ENCODE results near the gene PHF12.
"Not testable (repeated sequence)": the region's sequence is repeated elsewhere in the genome, so short reads cannot be mapped to it uniquely, and the experiment has no call there.

Gene PHF12

DNA sequence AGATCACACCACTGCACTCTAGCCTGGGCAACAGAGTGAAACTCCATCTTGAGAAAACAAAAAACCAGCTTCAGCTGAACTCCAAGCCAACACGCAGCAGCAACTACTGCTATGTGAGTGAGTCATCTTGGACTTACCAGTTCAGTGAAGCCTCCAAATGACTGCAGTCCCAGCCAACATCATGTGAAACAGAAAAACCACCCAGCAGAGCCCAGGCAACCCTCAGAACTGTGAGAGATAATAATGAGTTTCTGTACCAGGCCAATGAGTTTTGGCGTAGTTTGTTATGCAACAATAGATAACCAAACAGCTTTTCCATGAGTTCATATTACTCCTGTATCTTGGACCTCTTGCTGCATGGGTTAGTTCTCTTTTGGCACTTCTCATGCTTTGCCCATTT, 23.3 kb downstream of the PHF12 start:
- no peak for DNase-seq

DNA sequence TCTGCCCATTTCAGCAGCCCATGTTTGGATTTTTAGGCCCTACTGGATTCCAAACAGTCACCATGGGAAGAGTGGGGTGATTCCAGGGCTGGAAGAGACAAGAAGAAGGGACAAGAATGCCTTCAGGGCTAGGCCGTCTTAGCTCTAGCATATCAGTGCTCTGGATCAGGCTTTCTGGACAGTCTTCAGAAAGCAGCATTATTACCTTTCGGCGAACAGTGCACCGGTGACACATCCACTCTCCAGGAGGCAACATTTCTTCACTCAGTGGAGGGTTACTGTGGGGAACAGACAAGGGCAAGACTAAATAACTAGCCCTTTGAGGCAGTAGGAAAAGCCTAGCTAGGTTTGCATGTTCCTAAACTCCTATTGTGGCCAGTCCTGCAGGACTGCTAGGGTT, 24.5 kb downstream of the PHF12 start:
- DNase-seq, result no peak

GRCh38 chr17:28926366-28926765, 25.0 kb downstream of the PHF12 start:
- DNase-seq, result no peak

DNA sequence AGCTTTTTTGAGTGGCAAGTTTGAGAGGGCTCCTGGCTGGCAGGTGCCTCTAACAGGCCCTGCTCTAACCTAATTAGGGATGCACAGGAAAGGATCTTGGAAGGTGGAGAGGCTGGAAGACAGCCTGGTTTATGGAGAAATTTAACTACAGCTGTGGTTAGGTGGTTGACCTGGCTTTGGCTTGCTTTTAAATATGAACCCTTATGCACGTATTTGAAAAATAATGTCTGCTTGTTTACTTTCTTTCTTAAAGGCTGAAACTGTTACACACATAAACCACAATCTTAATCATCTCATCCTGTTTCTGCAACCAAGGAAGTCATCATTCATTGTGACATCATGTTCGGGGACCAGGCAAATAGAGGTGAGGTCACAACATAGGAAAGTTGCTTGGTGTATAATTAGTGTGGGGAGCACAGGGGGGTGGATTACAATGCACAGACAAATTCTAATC, 25.4 kb downstream of the PHF12 start:
- no peak for DNase-seq

DNA sequence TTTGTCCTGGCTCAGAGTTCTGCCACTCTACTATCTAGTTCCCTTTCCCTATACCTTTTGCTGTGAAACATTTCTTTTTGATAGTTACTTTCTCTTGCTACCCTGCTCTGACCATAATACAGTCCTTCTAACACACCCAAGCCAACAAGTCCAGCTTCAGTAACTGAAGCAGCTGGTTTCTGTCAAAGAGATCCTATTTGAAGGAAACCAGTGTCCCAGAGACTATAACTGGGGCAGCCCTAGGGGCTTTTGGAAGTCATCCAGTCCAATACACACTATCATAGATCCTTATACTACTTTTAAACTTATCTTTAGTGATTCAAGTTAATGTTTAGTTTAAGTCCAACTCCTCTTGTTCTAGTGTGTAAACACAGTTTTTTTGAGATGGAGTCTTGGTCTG, 31.1 kb downstream of the PHF12 start:
- DNase-seq, result no peak

DNA sequence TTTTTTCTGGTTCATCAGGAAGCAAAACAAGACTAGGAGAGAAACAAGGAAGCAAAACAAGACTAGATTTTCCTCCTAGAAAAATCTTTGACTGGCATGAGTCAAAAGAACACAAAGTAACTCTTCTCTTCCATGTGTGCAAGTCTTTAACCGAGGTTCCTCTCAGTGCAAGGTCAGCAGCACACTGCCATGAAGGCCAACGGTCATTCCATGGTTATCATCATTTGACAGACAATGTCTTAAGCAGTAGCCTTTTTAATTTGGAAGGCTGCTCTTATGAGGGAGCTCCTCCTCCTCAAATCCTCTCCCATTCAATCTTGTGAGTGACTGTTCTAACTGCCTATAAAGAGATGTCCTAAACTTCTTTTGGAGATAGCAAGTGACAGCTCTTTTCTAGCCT, 33.0 kb downstream of the PHF12 start:
- no peak for DNase-seq

DNA sequence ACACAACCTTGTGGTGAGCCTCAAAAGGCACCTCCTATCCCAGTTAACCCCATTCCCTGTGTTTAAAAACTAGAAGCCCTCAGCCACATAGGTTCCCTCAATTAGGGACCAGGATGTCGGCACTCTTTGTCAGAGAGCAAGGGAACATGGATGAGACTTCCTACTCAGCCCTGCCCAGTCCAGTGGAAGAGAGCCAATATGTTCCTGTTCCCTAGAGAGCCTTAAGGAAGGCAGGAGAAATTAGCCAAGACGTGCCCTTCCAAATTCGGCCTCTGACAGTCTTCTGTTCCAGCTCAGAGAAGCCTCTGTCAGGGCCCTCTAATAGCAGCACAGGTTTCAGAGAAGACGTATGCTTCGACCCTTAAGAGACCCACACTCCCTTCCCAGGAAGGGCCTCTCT, 33.9 kb downstream of the PHF12 start:
- no peak for DNase-seq

DNA sequence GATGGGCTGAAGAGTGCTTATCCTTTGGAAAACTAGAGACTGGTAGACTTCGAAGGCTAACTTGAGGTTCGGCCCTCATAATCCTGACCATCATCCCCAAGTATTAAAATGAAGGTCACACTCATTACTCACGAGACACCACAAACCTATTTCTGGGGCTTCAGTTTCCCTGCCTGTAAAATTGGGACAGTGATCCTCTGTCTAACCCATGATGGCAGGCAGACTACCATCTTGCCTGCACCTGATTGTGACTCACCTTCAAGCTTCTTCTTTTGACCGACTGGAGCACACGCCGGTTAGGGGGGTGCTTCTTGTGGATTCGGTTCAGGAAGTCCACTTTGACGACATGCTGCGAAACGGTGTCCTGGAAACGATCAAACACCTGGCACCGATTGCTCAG, 34.3 kb downstream of the PHF12 start:
- no peak for DNase-seq

- DNase-seq, result no peak
These were observed 34.9 kb downstream of the PHF12 start for GRCh38 chr17:28916302-28916934.

GRCh38 chr17:28912938-28913333, 38.4 kb downstream of the PHF12 start:
- DNase-seq, result no peak

DNA sequence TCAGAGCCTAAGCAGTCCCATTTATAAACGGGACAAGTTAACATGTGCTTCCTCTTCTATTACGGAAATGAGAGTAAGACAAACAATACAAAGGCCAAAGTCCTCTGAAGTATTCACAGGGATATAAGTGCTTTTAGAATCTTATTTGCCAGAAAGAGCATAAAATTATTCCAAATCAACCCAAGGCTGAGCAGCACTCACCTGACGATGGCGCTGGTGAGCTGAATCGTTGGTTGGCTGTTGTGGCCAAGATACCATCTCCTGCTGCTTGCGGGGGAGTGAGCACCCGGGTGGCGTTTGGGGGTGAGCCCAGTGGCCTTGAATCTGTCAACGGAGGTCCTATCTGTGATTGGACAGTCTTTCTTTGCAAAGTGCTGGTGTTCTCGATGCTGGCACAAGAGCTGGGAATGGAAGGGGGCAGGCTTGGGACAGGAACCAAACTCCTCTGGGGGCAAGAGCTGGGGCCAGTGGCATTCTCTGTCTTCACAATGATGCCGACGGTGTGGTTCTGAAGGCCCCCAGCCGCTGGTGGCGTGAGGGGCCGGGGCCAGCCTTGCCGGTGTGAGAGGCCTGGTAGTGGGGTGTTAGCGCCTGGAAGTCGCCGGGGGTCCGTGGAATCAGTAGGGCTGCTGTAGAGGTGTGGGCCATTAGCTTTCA, 38.9 kb downstream of the PHF12 start:
- no peak for DNase-seq

DNA sequence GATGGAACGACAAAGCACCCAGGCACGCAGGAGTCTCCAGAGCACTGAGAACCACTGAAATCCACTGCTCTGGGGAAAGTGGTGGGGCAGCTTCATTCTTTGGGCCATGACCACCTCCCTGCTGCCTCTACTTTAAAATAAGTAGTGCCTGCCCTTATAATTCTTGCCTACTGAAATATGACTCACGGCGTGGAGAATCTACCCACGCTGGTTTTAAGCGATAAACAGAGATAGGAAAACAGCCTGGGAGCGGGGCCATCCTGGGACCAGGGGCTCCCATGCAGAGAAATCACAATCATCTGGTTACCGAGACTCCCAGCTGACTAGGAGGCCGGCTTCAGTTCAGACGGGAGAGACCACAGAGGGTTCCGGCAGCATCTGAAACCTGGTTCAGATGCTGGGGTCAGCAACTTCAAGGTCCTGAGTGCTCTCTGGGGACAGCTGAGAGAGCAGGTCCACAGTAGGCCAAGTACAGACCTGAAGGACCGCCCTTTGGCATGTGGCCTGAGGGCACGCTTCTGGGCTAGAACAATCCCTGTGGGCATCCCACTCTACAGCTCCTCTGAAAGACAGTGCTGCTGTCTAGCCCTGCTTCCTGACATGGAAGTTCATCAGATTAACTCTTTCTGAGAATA, 39.8 kb downstream of the PHF12 start:
- DNase-seq, result no peak

GRCh38 chr17:28910534-28910933, 40.8 kb downstream of the PHF12 start:
- DNase-seq, result no peak

DNA sequence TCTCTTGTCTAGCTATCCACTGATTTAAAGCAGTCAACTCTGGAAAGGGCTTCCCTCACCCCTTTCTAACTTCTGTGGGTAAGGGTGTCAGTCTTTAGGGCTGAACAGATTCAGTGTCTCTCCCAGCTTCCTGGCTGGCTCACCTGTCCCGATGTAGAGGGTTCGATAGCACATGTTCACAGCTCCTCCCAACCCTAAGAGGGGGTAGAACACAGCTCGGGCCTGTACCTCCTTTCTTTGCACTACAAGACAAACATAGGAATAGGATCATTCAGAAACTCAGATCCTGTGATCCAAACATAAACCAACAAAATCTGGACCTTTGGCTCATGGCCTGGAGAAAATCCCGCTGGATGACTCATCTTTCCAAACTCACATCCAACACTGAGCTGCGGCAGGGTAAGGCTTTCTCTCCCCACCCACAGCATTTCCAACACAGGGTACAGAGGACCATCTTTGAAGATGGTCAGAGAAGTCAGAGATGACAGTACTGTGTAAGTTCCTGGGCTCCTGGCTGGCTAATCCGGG, 42.6 kb downstream of the PHF12 start:
- DNase-seq, result no peak

GRCh38 chr17:28907709-28908475, 43.4 kb downstream of the PHF12 start:
- no peak for DNase-seq

DNA sequence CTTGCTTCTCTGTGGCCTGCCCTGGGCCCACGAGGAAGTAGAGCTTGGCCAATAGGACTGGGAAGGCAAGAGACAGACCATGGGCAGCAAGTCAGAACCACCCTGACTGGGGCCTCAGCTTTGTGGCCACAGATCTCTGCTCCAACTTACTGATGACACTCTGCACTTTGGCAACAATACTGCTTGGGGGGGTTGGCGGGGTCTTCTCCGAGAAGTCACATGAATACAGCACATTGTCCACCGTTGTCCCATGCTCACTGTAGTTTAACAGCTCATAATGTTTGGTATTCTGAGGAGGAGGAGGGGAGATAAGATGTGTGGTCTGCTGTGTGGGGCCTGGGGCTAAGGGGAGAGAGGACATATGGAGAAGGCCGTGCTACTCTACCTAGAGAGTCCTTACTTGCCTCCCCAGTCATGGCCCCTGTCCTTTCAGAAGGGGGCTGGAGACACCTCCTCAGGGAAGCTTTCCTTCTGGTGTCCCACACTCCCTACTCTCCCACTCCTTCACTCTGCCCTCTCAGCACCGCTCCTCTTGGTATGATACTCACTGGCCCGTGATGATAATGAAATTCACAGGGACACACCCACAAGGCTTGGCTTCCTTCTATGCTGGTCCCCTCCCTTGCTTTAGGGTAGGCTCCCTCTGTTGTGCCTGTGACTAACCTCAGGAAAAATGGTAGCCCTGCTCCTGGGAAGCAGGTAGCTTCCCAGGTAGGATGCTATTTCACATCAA, 44.4 kb downstream of the PHF12 start:
- no peak for DNase-seq

GRCh38 chr17:28906276-28906675, 45.0 kb downstream of the PHF12 start:
- no peak for DNase-seq

- no peak for DNase-seq
These were observed 46.5 kb downstream of the PHF12 start for GRCh38 chr17:28904800-28905199.

DNA sequence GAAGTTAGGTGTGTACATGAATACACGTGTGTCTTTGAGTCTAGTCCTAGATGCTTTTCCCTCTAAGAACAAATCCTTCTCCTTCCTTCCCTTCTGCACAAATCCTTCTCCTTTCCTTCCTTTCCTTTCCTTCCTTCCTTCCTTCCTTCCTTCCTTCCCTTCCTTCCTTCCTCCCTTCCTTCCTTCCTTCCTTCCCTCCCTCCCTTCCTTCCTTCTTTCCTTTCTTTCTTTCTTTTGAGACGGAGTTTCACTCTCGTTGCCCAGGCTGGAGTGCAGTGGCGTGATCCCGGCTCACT, 47.8 kb downstream of the PHF12 start:
- not testable (repeated sequence) for DNase-seq

GRCh38 chr17:28902819-28903545, 48.3 kb downstream of the PHF12 start, which contains the start of gene DHRS13:
DHRS13 (minus strand) TSS chr17:28903079; CDS start chr17:28902944, 135 bp downstream.
- peak; percentile 81 to 92 for DNase-seq

DNA sequence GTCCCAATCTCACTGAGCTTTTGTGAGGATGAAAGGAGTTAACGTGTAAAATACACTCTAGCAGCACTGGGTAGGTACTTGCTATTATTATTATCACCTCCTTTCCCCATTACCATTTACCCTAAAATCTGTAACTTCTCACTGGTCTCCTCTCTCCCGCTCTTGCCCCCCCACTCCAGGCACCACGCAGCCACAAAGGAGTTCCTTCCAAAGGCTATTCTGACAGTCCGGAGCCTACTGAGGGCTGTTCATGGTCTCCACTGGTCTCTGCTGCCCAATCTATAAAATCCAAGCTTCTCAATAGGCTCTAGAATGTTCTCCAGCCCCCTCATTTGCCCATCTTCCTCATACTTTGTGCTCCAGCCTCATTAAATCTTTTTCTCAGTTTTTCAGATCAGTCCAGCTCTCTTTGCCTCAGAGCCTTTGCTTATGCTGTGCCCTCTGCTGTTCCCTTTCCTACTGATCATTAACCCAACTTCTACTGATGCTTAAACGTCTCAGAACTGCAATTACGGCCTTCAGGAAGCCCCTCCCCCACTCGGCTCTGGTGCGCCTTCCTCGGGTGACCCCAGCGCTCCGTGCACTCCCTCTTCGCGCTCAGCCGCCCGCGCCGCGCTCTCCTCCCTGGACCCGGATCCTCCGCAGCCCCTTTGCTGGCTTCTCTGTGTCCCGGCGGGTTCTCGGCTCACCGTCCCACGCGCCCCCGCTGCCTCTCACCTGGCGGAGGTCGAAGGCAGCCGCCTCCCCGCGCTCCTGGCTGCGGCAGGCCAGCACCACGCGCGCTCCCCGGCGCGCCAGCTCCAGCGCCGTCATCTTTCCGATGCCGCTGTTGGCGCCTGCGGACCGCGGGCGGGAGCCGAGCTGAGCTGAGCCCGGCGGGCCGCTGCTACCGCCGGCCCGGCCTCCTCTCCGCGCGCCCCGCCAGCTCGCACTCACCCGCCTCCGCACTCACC, 49.2 kb downstream of the PHF12 start:
- DNase-seq, result no peak

All from NCI-H187 (cell line).